Testis (tissue), 2 donors: ENCODE results near the gene TBX1.

Experiments used
- CTCF ChIP-seq, 3 experiments: fragments of 450-650 bp in 2 of 3; fragments of 200-600 bp in 1 of 3; sonication (generic) in 1 of 3; IDR thresholded peaks; one replicate each; pipeline ENCODE4 v1.5.1; 2016 to 2019; ENCODE audit warnings: antibody characterized with exemption in 3 of 3, mild to moderate bottlenecking in 2 of 3, moderate library complexity in 1 of 3
- POLR2A ChIP-seq: fragments of 450-650 bp; IDR thresholded peaks from one replicate; pipeline ENCODE4 v1.6.1; 2017; ENCODE audit warnings: antibody characterized with exemption, mild to moderate bottlenecking, moderate library complexity

GRCh38 chr22:19713245-19713644 lies 47.3 kb upstream of the TBX1 start:
- no peak for TF ChIP-seq CTCF (IDR thresholded peaks at IDR 0.05)
- TF ChIP-seq POLR2A, result no peak
